Right lobe of liver (tissue), 4 donors: ENCODE measurements around the gene TMEM270.

Experiments used
- POLR2A ChIP-seq: fragments of 450-650 bp; IDR thresholded peaks from one replicate; pipeline ENCODE4 v1.6.1; 2017; ENCODE audit warnings: antibody characterized with exemption, mild to moderate bottlenecking
- TF ChIP-seq, protein P1 (sequence below), 4 donors: fragments of 200-600 bp in 3 of 4; fragments of 450-650 bp in 1 of 4; IDR thresholded peaks; one replicate each; pipeline versions ENCODE4 v1.5.1 to v1.8.0; 2016 to 2022; ENCODE audit warnings: antibody characterized with exemption in 4 of 4, mild to moderate bottlenecking in 2 of 4
- donor health status: DM: no; HTN: no; CAD: no.
- donor health status: DM: no; HTN: no; CAD: no.
- donor health status: DM: no; HTN: yes; CAD: no.

DNA sequence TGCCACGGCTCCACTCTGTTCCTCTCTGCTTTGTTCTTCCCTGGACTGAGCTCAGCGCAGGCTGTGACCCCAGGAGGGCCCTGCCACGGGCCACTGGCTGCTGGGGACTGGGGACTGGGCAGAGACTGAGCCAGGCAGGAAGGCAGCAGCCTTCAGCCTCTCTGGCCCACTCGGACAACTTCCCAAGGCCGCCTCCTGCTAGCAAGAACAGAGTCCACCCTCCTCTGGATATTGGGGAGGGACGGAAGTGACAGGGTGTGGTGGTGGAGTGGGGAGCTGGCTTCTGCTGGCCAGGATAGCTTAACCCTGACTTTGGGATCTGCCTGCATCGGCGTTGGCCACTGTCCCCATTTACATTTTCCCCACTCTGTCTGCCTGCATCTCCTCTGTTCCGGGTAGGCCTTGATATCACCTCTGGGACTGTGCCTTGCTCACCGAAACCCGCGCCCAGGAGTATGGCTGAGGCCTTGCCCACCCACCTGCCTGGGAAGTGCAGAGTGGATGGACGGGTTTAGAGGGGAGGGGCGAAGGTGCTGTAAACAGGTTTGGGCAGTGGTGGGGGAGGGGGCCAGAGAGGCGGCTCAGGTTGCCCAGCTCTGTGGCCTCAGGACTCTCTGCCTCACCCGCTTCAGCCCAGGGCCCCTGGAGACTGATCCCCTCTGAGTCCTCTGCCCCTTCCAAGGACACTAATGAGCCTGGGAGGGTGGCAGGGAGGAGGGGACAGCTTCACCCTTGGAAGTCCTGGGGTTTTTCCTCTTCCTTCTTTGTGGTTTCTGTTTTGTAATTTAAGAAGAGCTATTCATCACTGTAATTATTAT lies 28.9 kb upstream of the TMEM270 start:
- TF ChIP-seq, protein P1, sequence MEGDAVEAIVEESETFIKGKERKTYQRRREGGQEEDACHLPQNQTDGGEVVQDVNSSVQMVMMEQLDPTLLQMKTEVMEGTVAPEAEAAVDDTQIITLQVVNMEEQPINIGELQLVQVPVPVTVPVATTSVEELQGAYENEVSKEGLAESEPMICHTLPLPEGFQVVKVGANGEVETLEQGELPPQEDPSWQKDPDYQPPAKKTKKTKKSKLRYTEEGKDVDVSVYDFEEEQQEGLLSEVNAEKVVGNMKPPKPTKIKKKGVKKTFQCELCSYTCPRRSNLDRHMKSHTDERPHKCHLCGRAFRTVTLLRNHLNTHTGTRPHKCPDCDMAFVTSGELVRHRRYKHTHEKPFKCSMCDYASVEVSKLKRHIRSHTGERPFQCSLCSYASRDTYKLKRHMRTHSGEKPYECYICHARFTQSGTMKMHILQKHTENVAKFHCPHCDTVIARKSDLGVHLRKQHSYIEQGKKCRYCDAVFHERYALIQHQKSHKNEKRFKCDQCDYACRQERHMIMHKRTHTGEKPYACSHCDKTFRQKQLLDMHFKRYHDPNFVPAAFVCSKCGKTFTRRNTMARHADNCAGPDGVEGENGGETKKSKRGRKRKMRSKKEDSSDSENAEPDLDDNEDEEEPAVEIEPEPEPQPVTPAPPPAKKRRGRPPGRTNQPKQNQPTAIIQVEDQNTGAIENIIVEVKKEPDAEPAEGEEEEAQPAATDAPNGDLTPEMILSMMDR (IDR thresholded peaks at IDR 0.05): no peak
- no peak for TF ChIP-seq POLR2A
